HG02973 (cell line): Measurements from ENCODE around the gene CDK19.
"Not testable (repeated sequence)": the region's sequence is repeated elsewhere in the genome, so short reads cannot be mapped to it uniquely, and the experiment has no call there.

Experiments used
- ATAC-seq: cut with Tn5 transposase; IDR thresholded peaks from one replicate; pipeline ENCODE4 v1.9.1; 2021; ENCODE audit warnings: moderate library complexity; ENCODE audit not compliant: unreplicated experiment

The CDK19 gene

DNA sequence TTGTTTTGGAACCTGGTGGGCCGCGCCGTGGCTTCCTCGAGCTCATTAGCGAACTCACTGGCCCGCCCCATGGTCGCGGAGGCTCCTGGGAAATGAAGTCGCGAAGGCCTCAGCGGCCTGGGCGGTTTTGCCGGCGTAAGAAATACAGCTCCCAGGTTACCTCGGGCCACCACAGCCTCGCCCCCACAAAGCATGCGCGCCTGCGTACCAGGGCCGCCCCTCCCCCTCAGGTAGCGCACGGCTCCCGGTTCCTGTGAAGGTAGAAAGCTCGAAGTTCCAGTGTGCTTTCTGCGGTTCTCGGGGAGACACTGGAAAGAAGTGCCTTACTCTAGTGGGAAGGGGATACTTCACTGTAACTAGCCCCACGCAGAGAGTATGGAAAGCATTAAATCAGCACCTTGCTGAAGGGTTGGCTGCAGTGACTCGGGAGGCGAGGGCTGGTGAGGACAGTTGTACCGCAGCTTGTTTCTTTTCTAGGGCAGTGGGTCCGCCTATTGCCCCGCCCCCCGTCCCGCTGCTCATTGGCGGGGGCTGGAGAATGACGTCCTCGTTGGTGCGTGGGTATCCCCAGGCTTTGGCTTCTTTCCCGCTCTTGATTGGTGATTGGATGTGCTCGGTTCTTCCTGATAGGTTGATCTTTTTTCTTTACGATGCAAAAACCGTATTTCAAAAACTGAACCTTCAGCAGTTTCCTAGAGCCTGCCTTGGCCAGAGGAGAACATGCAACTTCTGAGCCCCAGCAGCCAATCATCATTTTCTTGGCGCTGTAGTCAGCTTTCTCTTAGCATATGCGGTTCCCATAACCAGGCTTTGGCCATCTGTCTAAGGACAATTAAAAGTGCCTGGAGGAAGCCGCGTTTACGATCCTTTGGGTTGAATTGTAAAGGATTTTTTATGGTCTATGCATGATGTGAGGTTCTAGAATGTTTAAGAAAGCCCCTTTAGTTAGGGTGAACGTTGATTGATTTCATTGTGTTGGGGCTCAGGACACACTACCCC is at the start of gene CDK19:
TSS of gene CDK19 (minus strand) at position 59 of the 999 bp plus-strand sequence. CDS start 333 bp downstream, outside the sequence.
- ATAC-seq: peak; percentile 66

DNA sequence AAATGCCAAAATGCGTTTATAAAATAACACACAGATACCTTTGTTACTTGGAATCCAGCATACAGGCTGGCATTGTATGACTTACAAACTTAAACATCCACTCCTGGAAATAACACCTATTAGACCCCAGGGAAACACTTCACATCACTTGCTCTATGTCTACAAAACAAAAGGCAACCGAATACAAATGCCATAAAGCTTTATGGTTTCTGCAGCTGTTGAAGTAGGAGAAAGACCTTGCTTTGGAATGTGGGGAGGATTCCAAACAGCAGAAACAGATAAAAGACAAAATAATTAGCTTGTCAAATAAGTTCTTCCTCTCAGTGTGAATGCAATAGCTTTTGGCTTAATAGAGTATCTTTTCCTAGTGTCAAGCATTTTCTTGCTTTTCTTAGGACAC is 49.6 kb upstream of the CDK19 start:
- ATAC-seq: no peak

- no peak for ATAC-seq
Observed at GRCh38 chr6:110859335-110859792, 44.1 kb upstream of the CDK19 start.

- no peak for ATAC-seq
Observed at GRCh38 chr6:110858562-110859214, 43.4 kb upstream of the CDK19 start.

- no peak for ATAC-seq
Observed at GRCh38 chr6:110858016-110858415, 42.7 kb upstream of the CDK19 start.

DNA sequence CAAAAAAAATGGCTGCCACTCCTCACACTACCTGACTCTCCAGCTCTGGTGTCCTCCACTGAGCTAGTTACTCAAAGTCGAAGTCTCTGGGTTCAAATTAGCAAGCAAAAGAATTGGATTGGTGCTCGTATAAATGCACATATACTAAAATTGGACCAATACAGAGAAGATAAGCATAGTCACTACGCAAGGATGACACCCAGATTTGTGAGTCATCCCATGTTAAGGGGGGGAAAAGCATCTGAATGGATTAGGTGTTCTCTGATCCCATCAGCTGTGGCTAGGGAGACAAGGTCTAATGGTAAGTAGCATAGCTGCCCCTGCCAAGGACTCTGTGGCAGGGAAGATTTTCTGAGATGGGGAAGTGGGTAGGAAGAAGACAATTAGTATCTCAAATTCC is 41.0 kb upstream of the CDK19 start:
- no peak for ATAC-seq

- no peak for ATAC-seq
Observed at GRCh38 chr6:110853754-110854477, 38.6 kb upstream of the CDK19 start.

GRCh38 chr6:110852773-110853172 is 37.5 kb upstream of the CDK19 start:
- no peak for ATAC-seq

GRCh38 chr6:110849781-110850180 is 34.5 kb upstream of the CDK19 start:
- no peak for ATAC-seq

DNA sequence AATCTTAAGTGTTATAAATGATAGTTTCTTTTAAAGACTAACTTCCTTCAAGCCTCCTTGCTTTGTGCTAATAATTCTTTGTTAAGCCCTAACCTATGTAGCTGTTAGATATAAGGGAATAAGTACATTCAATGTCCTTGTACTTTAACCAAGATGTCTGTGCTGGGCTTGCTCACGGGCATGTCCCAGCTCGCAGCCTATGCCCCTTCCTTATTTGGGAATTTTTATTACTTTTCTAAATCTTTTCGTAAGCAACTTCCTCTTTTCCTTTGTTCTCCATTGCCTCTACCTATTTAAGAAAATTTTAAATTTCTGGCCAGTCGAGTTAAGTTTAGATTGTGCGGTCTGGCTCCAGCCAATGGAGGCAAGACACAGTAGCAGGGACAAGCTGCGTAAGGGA is 26.0 kb upstream of the CDK19 start:
- ATAC-seq: no peak

- not testable (repeated sequence) for ATAC-seq
Observed at GRCh38 chr6:110835751-110836150, 20.5 kb upstream of the CDK19 start.

DNA sequence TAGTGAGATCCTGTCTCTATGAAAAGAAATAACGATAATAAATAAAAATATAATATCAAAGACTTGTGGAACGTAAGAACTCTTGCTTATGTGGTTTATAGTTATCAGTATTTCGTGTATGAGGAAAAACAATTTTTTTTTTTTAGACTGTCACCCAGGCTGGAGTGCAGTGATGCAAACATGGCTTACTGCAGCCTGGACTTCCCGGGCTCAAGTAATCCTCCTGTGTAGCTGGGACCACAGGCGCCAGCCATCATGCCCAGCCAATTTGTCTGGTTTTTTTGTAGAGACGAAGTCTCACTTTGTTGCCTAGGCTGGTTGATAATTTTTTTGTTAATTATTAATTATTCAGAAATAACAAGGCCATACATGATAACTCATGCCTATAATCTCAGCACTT is 18.6 kb upstream of the CDK19 start:
- no peak for ATAC-seq

DNA sequence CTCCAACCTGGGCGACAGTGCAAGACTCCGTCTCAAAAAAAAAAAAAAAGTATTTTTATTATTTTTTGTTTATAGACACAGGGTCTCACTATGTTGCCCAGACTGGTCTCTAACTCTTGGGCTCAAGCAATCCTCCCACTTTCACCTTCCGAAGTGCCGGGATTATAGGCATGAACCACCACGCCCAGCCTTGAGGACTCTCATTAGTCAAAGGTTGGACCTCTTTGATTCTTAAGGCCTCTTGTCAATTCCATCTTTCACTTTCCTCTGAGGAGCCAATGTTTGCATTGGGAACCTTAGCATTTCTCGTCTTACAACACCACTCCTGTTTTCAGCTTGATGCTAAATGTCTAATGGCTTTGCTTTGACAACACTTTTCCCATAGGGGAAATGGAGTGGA is 16.1 kb upstream of the CDK19 start:
- no peak for ATAC-seq

GRCh38 chr6:110828396-110828795 is 13.1 kb upstream of the CDK19 start:
- no peak for ATAC-seq

- ATAC-seq: no peak
Observed at GRCh38 chr6:110826236-110827129, 11.2 kb upstream of the CDK19 start.

- no peak for ATAC-seq
Observed at GRCh38 chr6:110823146-110823545, 7.9 kb upstream of the CDK19 start.

DNA sequence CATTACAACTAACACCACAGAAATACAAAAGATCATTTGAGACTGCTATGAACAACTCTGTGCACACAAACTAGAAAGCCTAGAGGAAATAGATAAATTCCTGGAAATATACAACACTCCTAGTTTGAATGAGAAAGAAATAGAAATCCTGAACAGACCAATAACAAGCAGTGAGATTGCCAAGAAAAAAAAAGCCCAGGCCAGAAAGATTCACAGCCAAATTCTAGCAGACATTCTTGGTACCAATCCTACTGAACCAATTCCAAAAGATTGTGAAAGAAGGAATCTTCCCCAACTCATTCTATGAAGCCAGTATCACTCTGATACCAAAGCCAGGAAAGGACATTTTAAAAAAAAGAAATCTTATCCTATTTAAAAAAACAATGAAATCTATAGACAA is 7.0 kb upstream of the CDK19 start:
- ATAC-seq: no peak

DNA sequence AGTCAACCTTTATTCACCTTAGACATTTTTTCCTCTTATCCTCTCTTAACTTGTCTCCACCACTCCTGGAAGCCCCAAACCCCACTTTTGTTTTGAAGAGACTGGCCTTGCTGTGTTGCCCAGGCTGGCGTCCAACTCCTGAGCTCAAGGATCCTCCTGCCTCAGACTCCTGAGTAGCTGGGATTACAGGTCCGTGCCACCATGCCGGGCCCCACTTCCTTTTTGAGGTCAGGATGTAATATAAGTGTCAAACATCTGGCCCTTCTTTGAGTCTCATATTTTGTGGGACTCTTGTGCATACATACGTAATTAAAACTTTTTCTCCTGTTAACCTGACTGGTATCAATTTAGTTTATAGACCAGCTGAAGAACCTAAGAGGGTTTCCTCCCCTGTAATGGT is 1.4 kb upstream of the CDK19 start:
- ATAC-seq: no peak

DNA sequence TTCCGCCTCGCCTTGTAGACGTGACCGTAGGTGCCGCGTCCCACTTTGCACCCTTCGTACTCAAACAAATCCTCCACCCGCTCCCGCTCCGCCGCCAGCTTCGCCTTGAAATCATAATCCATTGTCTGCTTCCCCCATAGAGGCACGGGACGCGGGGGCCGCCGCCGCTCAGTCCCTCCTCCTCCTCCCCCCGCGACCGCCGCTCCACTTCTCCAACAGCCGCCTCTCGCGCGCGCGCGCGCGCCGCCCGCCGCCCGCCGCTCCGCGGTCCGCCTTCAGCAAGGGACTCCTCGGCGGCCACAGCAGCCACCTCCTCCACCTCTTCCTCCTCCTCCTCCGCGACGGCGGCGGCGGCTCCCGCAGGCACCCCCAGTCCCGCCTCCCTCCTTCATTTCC is 256 bp downstream of the CDK19 start:
- no peak for ATAC-seq
